Lower lobe of right lung (tissue), 2 donors: ENCODE data around the gene RAD51B. TPM values are rescaled to one million over a fixed set of nuclear protein-coding genes. Genes with fewer than 3 reads are reported as not detected.
A peak's percentile ranks its signal among the peaks of the same experiment; 100 is the strongest.

Experiments
- ATAC-seq, 2 donors: fragments of 200-7000 bp; cut with Tn5 transposase; one replicate each; pipeline ENCODE4 v1.9.1; 2020 to 2022; ENCODE audit warnings: mild to moderate bottlenecking in 2 of 2, moderate library complexity in 2 of 2
- DNase-seq: peaks from one replicate; pipeline ENCODE4 v3.0.0-alpha.2; 2020
- H3K27ac ChIP-seq: fragments of 200-600 bp; one replicate; pipeline ENCODE4 v1.8.0; 2022
- H3K27me3 ChIP-seq: fragments of 200-600 bp; one replicate; pipeline ENCODE4 v1.8.0; 2022; ENCODE audit warnings: low read depth
- H3K36me3 ChIP-seq: fragments of 200-600 bp; one replicate; pipeline ENCODE4 v1.8.0; 2022; ENCODE audit warnings: mild to moderate bottlenecking
- H3K4me1 ChIP-seq: fragments of 200-600 bp; one replicate; pipeline ENCODE4 v1.8.0; 2022
- H3K4me3 ChIP-seq: fragments of 200-600 bp; one replicate; pipeline ENCODE4 v1.8.0; 2022; ENCODE audit warnings: mild to moderate bottlenecking
- H3K9me3 ChIP-seq: fragments of 200-600 bp; one replicate; pipeline ENCODE4 v1.8.0; 2022
- CTCF ChIP-seq: fragments of 200-600 bp; IDR thresholded peaks from one replicate; pipeline ENCODE4 v1.8.0; 2022; ENCODE audit warnings: antibody characterized with exemption, mild to moderate bottlenecking
- intact Hi-C: fragments of 100-400 bp; cut with DNase I; formaldehyde crosslinking; loops from one replicate; pipeline ENCODE4 v1.11.0; 2022
- total RNA-seq: library from RNA; stranded (reverse); fragmentation: NEBNext Ultra II Directional; extraction: Animal tissue kit (Norgen Biotek cat#: 25700); gene quantifications from one replicate; pipeline ENCODE4 v1.2.1, GENCODE V29; 2021
- donor health status: DM: no; HTN: yes; CAD: no; lungs with severe emphysema.

RAD51B gene
- total RNA-seq, 1 donor from 2014 or later: 22.2 TPM

DNA sequence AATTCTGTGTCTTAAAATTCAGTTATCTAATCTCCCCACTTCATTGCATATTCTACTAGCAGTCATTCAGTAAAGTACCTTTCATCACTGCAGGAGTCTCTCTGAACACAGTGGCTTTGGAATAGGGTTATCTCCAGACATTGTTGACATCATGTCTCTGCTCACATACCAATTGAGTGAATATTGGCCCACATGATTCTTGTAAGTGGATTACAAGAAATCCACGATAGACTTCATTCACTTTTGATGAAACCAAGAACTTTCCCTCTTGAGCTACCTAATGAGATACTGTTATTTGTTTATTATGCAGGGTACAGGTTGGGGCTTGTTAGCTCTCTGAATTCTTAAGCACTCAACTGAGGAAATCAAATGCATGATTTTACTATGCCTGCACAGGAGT lies 284.9 kb downstream of the RAD51B start:
- ATAC-seq: peak; percentile 85 to 95
- Histone ChIP-seq H3K27ac (peak overlapping the region; percentile 42), H3K27me3 (no peaks in the 10 kb centered on the region), H3K4me1 (peaks cover 20% of the 10 kb centered on the region), H3K9me3 (peaks cover 22% of the 10 kb centered on the region), H3K36me3 (no peaks in the 10 kb centered on the region), H3K4me3 (no peak overlapping the region)
- no peak for DNase-seq
- no peak for TF ChIP-seq CTCF
- intact Hi-C loops: no loop called here

DNA sequence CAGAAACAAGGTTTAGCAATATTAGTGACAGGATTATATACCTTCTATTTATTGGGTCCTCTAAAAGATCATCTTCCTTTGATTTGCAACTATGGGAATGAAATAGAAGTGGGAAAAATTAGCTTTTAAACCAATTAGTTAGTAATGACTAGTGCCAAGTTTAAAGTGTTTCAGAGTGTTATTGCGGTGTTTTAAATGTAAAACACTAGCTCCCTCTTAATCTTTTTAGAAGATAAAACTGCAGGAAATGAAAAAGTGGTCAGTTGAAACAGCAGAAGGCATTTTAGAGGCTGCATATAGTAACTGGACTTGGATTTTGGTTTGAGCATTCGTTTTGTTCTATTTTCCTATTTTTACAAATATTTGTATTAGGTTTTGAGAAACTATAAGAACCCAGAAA lies 286.2 kb downstream of the RAD51B start:
- no peak for DNase-seq
- ATAC-seq: no peak
- no peaks in the 10 kb centered on the region for H3K36me3 ChIP-seq

GRCh38 chr14:68106456-68106855 lies 286.9 kb downstream of the RAD51B start:
- Histone ChIP-seq H3K4me3 (no peak overlapping the region), H3K27ac (no peak overlapping the region), H3K4me1 (peaks cover 37% of the 10 kb centered on the region), H3K27me3 (no peaks in the 10 kb centered on the region), H3K9me3 (peaks cover 11% of the 10 kb centered on the region), H3K36me3 (no peaks in the 10 kb centered on the region)
- ATAC-seq (no peak), DNase-seq (no peak)
- no peak for TF ChIP-seq CTCF
- intact Hi-C loops: no loop called here

More for the DNA sequence above, 286.2 kb downstream of the RAD51B start:
- Histone ChIP-seq H3K4me3 (no peak overlapping the region), H3K9me3 (peaks cover 17% of the 10 kb centered on the region), H3K27me3 (no peaks in the 10 kb centered on the region), H3K4me1 (peaks cover 31% of the 10 kb centered on the region), H3K27ac (no peak overlapping the region)
- no peak for TF ChIP-seq CTCF
- intact Hi-C loops: no loop called here

DNA sequence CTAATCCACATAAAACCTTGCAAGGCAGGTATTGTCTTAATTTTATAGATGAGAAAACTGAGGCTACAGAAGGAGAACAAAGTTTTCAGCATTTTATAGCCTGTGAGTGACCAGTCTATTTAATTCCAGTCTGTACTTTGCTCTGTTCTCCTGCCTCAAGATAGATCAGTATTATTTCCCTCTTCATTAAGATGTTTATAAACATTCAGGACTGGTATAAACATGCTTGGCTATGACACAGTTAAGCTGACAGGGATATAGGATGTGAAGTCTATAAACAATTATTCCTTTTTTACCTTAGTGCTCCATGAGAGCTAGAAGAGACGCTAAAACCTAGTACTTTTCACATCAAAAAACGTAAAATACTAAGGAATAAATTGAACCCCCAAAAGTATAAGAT lies 287.3 kb downstream of the RAD51B start:
- DNase-seq: no peak
- H3K36me3 ChIP-seq: no peaks in the 10 kb centered on the region
- TF ChIP-seq CTCF: no peak
- no peak for ATAC-seq
- H3K27ac ChIP-seq: no peak overlapping the region
- H3K27me3 ChIP-seq: no peaks in the 10 kb centered on the region
- intact Hi-C loops: no loop called here
- H3K4me3 ChIP-seq: no peak overlapping the region
- peaks cover 37% of the 10 kb centered on the region for H3K4me1 ChIP-seq
- H3K9me3 ChIP-seq: peaks cover 7% of the 10 kb centered on the region

DNA sequence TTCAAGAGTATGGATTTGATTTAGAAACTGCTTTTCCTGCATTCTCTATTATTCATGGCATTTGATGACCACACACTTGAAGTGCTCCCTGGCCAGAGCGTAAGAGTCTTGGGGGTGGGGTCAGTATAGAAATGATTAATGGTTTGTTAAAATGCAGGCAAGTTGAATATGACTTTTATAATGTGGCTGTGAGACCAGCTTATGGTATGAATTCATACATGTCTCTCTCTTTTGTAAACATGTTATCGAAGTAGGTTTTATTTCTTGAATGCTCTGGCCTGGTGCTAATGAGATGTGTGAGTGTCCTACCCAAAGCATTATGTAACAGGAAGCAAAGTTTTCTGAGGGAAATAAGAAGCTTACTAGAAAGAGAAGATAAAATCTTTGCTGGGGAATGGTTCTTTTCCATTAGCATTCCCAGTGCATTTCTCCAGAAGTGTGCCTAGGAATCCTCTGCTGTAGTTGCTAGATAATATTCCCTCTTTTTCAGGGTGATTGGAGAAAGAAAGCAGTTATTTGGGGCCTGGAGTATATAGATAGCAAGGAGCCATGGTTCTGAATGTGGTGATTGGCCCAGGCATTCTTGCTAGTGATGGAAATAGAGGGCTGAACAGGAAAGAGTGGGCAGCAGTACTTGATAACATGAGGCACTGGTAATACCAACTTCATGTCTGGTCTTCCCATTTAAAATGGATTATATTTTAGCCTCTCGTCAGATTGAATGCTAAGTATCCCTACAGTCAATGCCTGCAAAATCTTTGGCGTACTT lies 289.7 kb downstream of the RAD51B start:
- TF ChIP-seq CTCF: no peak
- intact Hi-C loops: no loop called here
- DNase-seq (no peak), ATAC-seq (no peak)
- Histone ChIP-seq H3K4me1 (peaks cover 30% of the 10 kb centered on the region), H3K27ac (no peak overlapping the region), H3K36me3 (no peaks in the 10 kb centered on the region), H3K4me3 (no peak overlapping the region), H3K27me3 (no peaks in the 10 kb centered on the region), H3K9me3 (no peaks in the 10 kb centered on the region)
